Measurements from ENCODE around the gene ZNF845.
"Not testable (repeated sequence)": the region's sequence is repeated elsewhere in the genome, so short reads cannot be mapped to it uniquely, and the experiment has no call there.

ZNF845 gene

GRCh38 chr19:53333463-53334449 lies at the start of gene ZNF845:
Gene ZNF845, plus strand, starts transcription at chr19:53333749. Its CDS starts 7,559 bp downstream, at chr19:53341308.
- DNase-seq: peak; percentile 11 to 92 (median 82)

- DNase-seq: no peak
Measured at GRCh38 chr19:53285087-53285486, 48.5 kb upstream of the ZNF845 start.

GRCh38 chr19:53290758-53291549 lies 42.6 kb upstream of the ZNF845 start:
- peak in 1 of 14 donors; percentile 0 for DNase-seq

GRCh38 chr19:53294786-53295441 lies 38.6 kb upstream of the ZNF845 start:
- DNase-seq: no peak

GRCh38 chr19:53301341-53301740 lies 32.2 kb upstream of the ZNF845 start:
- not testable (repeated sequence) for DNase-seq

- peak in 5 of 14 donors; percentile 0 to 34 (median 1) for DNase-seq
Measured at GRCh38 chr19:53308339-53308811, 25.2 kb upstream of the ZNF845 start.

- no peak for DNase-seq
Measured at GRCh38 chr19:53311044-53311443, 22.5 kb upstream of the ZNF845 start.

GRCh38 chr19:53311897-53312296 lies 21.7 kb upstream of the ZNF845 start:
- DNase-seq: no peak

- peak in 2 of 14 donors; percentile 0 to 2 for DNase-seq
Measured at GRCh38 chr19:53328967-53329366, 4.6 kb upstream of the ZNF845 start.

GRCh38 chr19:53332484-53332883 lies 1.1 kb upstream of the ZNF845 start:
- no peak for DNase-seq

- peak in 2 of 14 donors; percentile 29 to 49 for DNase-seq
Measured at GRCh38 chr19:53333066-53333462, 485 bp upstream of the ZNF845 start.

GRCh38 chr19:53344403-53344802 lies 10.9 kb downstream of the ZNF845 start:
- DNase-seq: not testable (repeated sequence)

- DNase-seq: no peak
Measured at GRCh38 chr19:53355739-53356138, 22.2 kb downstream of the ZNF845 start.

GRCh38 chr19:53357821-53358581 lies 24.5 kb downstream of the ZNF845 start:
- DNase-seq: no peak

GRCh38 chr19:53360056-53360455 lies 26.5 kb downstream of the ZNF845 start:
- not testable (repeated sequence) for DNase-seq

GRCh38 chr19:53365134-53365898 lies 31.8 kb downstream of the ZNF845 start, which contains the start of gene ZNF525:
Gene ZNF525, plus strand, starts transcription at chr19:53365705. Its CDS starts 6,577 bp downstream, at chr19:53372282.
- DNase-seq: peak; percentile 8 to 93 (median 68)

- peak in 1 of 14 donors; percentile 21 for DNase-seq
Measured at GRCh38 chr19:53365899-53366493, 32.4 kb downstream of the ZNF845 start.

- DNase-seq: no peak
Measured at GRCh38 chr19:53372196-53372595, 38.6 kb downstream of the ZNF845 start.

- no peak for DNase-seq
Measured at GRCh38 chr19:53374288-53374687, 40.7 kb downstream of the ZNF845 start.

- no peak for DNase-seq
Measured at GRCh38 chr19:53374743-53375142, 41.2 kb downstream of the ZNF845 start.

Measured in C1 segment of cervical spinal cord (tissue), 14 donors.